ENCODE results near the gene CCDC192.

DNA sequence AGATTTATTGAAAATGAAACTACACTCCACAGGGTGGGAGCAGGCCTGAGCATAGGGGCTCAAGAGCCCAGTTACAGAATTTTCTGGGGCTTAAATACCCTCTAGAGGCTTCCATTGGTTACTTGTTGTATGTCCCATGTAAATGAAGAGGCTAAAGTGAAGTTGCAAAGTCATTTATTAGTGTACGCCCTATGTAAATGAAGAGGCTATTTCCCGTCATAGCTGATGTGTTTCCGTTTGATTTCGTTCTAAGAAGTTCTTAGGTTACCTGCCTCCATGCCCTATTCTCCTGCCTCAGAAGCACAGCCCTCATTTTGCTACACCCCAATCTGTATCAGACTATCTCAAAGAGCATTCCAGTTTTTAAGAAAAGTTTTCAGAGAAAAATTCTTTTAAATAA lies 273.3 kb downstream of the CCDC192 start:
- TF ChIP-seq CREB5 (CRISPR knock-in tag; IDR thresholded peaks at IDR 0.05; ENCODE audit: low read depth) (no peak), ZFP30 (CRISPR knock-in tag; IDR thresholded peaks at IDR 0.05) (no peak), PATZ1 (CRISPR knock-in tag; IDR thresholded peaks at IDR 0.05; ENCODE audit: borderline replicate concordance) (no peak), ISL1 (CRISPR knock-in tag; IDR thresholded peaks at IDR 0.05) (no peak)

Measured in SK-N-SH treated with all-trans-retinoic acid at 6 μM for 48 hours (cell line).